H1 (cell line): ENCODE data around the gene TP73. TPM values are rescaled to one million over a fixed set of nuclear protein-coding genes. Genes with fewer than 3 reads are reported as not detected.

Source experiments
- CTCF ChIA-PET: fragments of 300-600 bp; sonication (Branson Sonifier 250); formaldehyde crosslinking; loops from one replicate; lab custom pipeline; 2021; ENCODE audit not compliant: partially characterized antibody; lab: Charles Lee
- POLR2A ChIA-PET: fragments of 300-600 bp; sonication (Branson Sonifier 250); formaldehyde crosslinking; loops from one replicate; lab custom pipeline; 2021; ENCODE audit warnings: inconsistent platforms; ENCODE audit not compliant: partially characterized antibody; lab: Charles Lee
- DNase-seq, 2 experiments: peaks; one replicate each; pipeline versions ENCODE4 v3.0.0 to v3.0.0-alpha.2; 2010 to 2022; ENCODE audit warnings: low spot score in 2 of 2, low read depth in 1 of 2, mixed read lengths in 1 of 2
- FAIRE-seq: peaks from 2 replicates; lab custom pipeline; 2011; peaks lifted over from hg19 to GRCh38; lab: Jason Lieb, UNC
- H2AFZ ChIP-seq: 2 replicates; pipeline ENCODE4 v1.8.1; 2012; ENCODE audit warnings: low read length, inconsistent platforms
- H2AK5ac ChIP-seq: 2 replicates; pipeline ENCODE4 v1.6.1; 2013; ENCODE audit warnings: low read depth, low read length
- H2BK120ac ChIP-seq: replicated peaks from 2 replicates; pipeline ENCODE3; 2013; ENCODE audit warnings: low read depth, low read length, inconsistent platforms
- H2BK12ac ChIP-seq: 2 replicates; pipeline ENCODE4 v1.6.1; 2013; ENCODE audit warnings: low read depth, low read length
- H2BK15ac ChIP-seq: 2 replicates; pipeline ENCODE4 v1.6.1; 2013; ENCODE audit warnings: low read length
- H2BK20ac ChIP-seq: 2 replicates; pipeline ENCODE4 v1.6.1; 2013; ENCODE audit warnings: low read length
- H2BK5ac ChIP-seq: 2 replicates; pipeline ENCODE4 v1.6.1; 2013; ENCODE audit warnings: low read depth, low read length
- H3K14ac ChIP-seq: 2 replicates; pipeline ENCODE4 v1.6.1; 2013; ENCODE audit warnings: inconsistent platforms; ENCODE audit not compliant: insufficient read length
- H3K18ac ChIP-seq: 2 replicates; pipeline ENCODE4 v1.6.1; 2013; ENCODE audit warnings: low read length; ENCODE audit errors: extremely low read depth
- H3K23ac ChIP-seq: 2 replicates; pipeline ENCODE4 v1.6.1; 2013; ENCODE audit warnings: inconsistent platforms; ENCODE audit not compliant: insufficient read length
- H3K23me2 ChIP-seq: 2 replicates; pipeline ENCODE4 v1.6.1; 2013; ENCODE audit warnings: low read depth, low read length
- H3K27ac ChIP-seq: 2 replicates; pipeline ENCODE4 v1.6.1; 2011; ENCODE audit warnings: low read depth, low read length, inconsistent platforms
- H3K27me3 ChIP-seq, 4 experiments: replicated peaks in 1 of 4; 1 replicate in 1 of 4; 2 replicates in 3 of 4; pipeline versions ENCODE4 v1.6.1 to v1.8.1; 2011 to 2013; ENCODE audit warnings: low read length in 3 of 4, mild to moderate bottlenecking in 3 of 4, inconsistent platforms in 2 of 4, mixed read lengths in 2 of 4, moderate library complexity in 1 of 4; ENCODE audit not compliant: control insufficient read depth in 3 of 4, insufficient read depth in 3 of 4; ENCODE audit errors: extremely low read depth in 1 of 4
- H3K36me3 ChIP-seq, 4 experiments: 2 replicates each; pipeline versions ENCODE4 v1.6.1 to v1.8.1; 2011 to 2013; ENCODE audit warnings: mild to moderate bottlenecking in 4 of 4, low read length in 3 of 4, moderate library complexity in 2 of 4, control low read depth in 1 of 4, inconsistent platforms in 1 of 4; ENCODE audit not compliant: insufficient read depth in 4 of 4, control insufficient read depth in 2 of 4
- H3K4ac ChIP-seq: replicated peaks from 2 replicates; pipeline ENCODE3; 2013; ENCODE audit warnings: low read length, low read depth, mixed read lengths, inconsistent platforms; ENCODE audit not compliant: insufficient read length
- H3K4me1 ChIP-seq, 4 experiments: replicated peaks in 1 of 4; 1 replicate in 1 of 4; 2 replicates in 3 of 4; pipeline versions ENCODE4 v1.6.1 to v1.8.1; 2011 to 2013; ENCODE audit warnings: low read length in 3 of 4, inconsistent platforms in 2 of 4, mixed read lengths in 1 of 4; ENCODE audit not compliant: insufficient read depth in 4 of 4, control insufficient read depth in 3 of 4
- H3K4me2 ChIP-seq, 2 experiments: 2 replicates each; pipeline versions ENCODE4 v1.6.1 to v1.8.1; 2011 to 2013; ENCODE audit warnings: low read depth in 2 of 2, low read length in 2 of 2, control low read depth in 1 of 2, inconsistent platforms in 1 of 2, mild to moderate bottlenecking in 1 of 2; ENCODE audit not compliant: insufficient read depth in 1 of 2
- H3K4me3 ChIP-seq, 4 experiments: fragments of 200-600, 300-600 bp in 1 of 4; sonication (generic), shearing (Covaris generic), sonication (Bioruptor Twin) in 1 of 4; 2 replicates each; pipeline versions ENCODE4 v1.5.1 to v1.8.1; 2011 to 2016; ENCODE audit warnings: low read length in 4 of 4, low read depth in 3 of 4, control low read depth in 2 of 4, inconsistent platforms in 2 of 4, mild to moderate bottlenecking in 2 of 4, mixed read lengths in 1 of 4, moderate library complexity in 1 of 4; ENCODE audit not compliant: insufficient read depth in 2 of 4; ENCODE audit errors: extremely low read depth in 1 of 4
- H3K56ac ChIP-seq: replicated peaks from 2 replicates; pipeline ENCODE3; 2013; ENCODE audit warnings: low read depth, mild to moderate bottlenecking, mixed read lengths, low read length, inconsistent platforms; ENCODE audit not compliant: insufficient read length
- H3K79me1 ChIP-seq: 2 replicates; pipeline ENCODE4 v1.6.1; 2013; ENCODE audit warnings: low read depth, low read length, control low read depth
- H3K79me2 ChIP-seq, 2 experiments: 2 replicates each; pipeline versions ENCODE4 v1.6.1 to v1.8.1; 2012 to 2013; ENCODE audit warnings: low read length in 2 of 2, mild to moderate bottlenecking in 2 of 2, inconsistent platforms in 1 of 2; ENCODE audit not compliant: insufficient read depth in 2 of 2, control insufficient read depth in 1 of 2
- H3K9ac ChIP-seq, 4 experiments: replicated peaks in 1 of 4; 1 replicate in 1 of 4; 2 replicates in 3 of 4; pipeline versions ENCODE4 v1.6.1 to v1.8.1; 2011 to 2013; ENCODE audit warnings: low read depth in 3 of 4, low read length in 3 of 4, control low read depth in 2 of 4, mild to moderate bottlenecking in 2 of 4, moderate library complexity in 2 of 4, inconsistent platforms in 1 of 4; ENCODE audit errors: extremely low read depth in 1 of 4
- H3K9me3 ChIP-seq, 2 experiments: 2 replicates each; pipeline versions ENCODE4 v1.6.1 to v1.8.1; 2012 to 2013; ENCODE audit warnings: mild to moderate bottlenecking in 2 of 2, moderate library complexity in 2 of 2, control low read depth in 1 of 2, inconsistent platforms in 1 of 2, low read depth in 1 of 2, low read length in 1 of 2, mixed read lengths in 1 of 2; ENCODE audit not compliant: insufficient read depth in 2 of 2
- H4K20me1 ChIP-seq, 2 experiments: replicated peaks in 1 of 2; 2 replicates each; pipeline versions ENCODE3 to v1.8.1; 2011 to 2013; ENCODE audit warnings: inconsistent platforms in 2 of 2, low read length in 2 of 2, mild to moderate bottlenecking in 1 of 2; ENCODE audit not compliant: insufficient read depth in 2 of 2, control insufficient read depth in 1 of 2
- H4K5ac ChIP-seq: 2 replicates; pipeline ENCODE4 v1.6.1; 2013; ENCODE audit warnings: low read length, low read depth, mixed read lengths, inconsistent platforms; ENCODE audit not compliant: insufficient read length
- H4K8ac ChIP-seq: 2 replicates; pipeline ENCODE4 v1.8.0; 2013; ENCODE audit warnings: mild to moderate bottlenecking, moderate library complexity, low read length, inconsistent platforms; ENCODE audit not compliant: insufficient read depth; ENCODE audit errors: extremely low read depth
- H4K91ac ChIP-seq: replicated peaks from 2 replicates; pipeline ENCODE3; 2013; ENCODE audit warnings: low read length, mixed read lengths, inconsistent platforms; ENCODE audit not compliant: insufficient read length
- BRCA1 ChIP-seq: IDR thresholded peaks from 2 replicates; pipeline ENCODE4 v1.6.1; 2012; ENCODE audit warnings: low read depth, low read length, improper control_type of control experiment
- FOSL1 ChIP-seq: IDR thresholded peaks from 2 replicates; pipeline ENCODE4 v1.6.1; 2011; ENCODE audit warnings: mild to moderate bottlenecking, low read depth, low read length, moderate library complexity; ENCODE audit not compliant: insufficient read depth
- HDAC6 ChIP-seq: IDR thresholded peaks from one replicate; pipeline ENCODE4 v1.7.1; 2012; ENCODE audit warnings: low read depth, mild to moderate bottlenecking, inconsistent platforms, low read length, moderate library complexity
- KDM4A ChIP-seq: IDR thresholded peaks from one replicate; pipeline ENCODE4 v1.7.1; 2012; ENCODE audit warnings: low read depth, mild to moderate bottlenecking, moderate library complexity, low read length, inconsistent platforms; ENCODE audit not compliant: severe bottlenecking
- KDM5A ChIP-seq: fragments of 200-600 bp; IDR thresholded peaks from 2 replicates; pipeline ENCODE4 v1.7.1; 2012; ENCODE audit warnings: mild to moderate bottlenecking, low read length, inconsistent platforms, mixed read lengths
- SP1 ChIP-seq: IDR thresholded peaks from 2 replicates; pipeline ENCODE4 v1.6.1; 2011; ENCODE audit warnings: low read depth, low read length
- SP4 ChIP-seq: IDR thresholded peaks from 2 replicates; pipeline ENCODE4 v1.6.1; 2012; ENCODE audit warnings: low read length, inconsistent platforms
- TBP ChIP-seq: IDR thresholded peaks from 2 replicates; pipeline ENCODE4 v1.6.1; 2011; ENCODE audit warnings: low read depth, low read length, improper control_type of control experiment
- ZNF274 ChIP-seq: IDR thresholded peaks from 2 replicates; pipeline ENCODE4 v1.7.0; 2012; ENCODE audit warnings: low read length, borderline replicate concordance; ENCODE audit errors: extremely low read depth
- WGBS, 2 experiments: shearing (Covaris generic) in 1 of 2; methylation state at CpG; one replicate each; pipeline versions ENCODE4 v1.1.6 to v1.1.7; 2013 to 2015; ENCODE audit warnings: low lambda C conversion rate in 2 of 2, mixed read lengths in 2 of 2, inconsistent platforms in 1 of 2, low coverage in 1 of 2, missing lambda C conversion rate in 1 of 2; ENCODE audit not compliant: insufficient replicate concordance in 2 of 2, insufficient coverage in 1 of 2, insufficient read length in 1 of 2; ENCODE audit errors: extremely low coverage in 1 of 2, missing lambda C conversion rate in 1 of 2; 5-methylcytosine and 5-hydroxymethylcytosine counted together
- polyA plus RNA-seq, 7 experiments: library from polyadenylated mRNA; depleted of rRNA in 3 of 7; stranded (reverse) in 5 of 7; unstranded in 2 of 7; fragments of >200 nt in 5 of 7; fragments of 200-250 nt in 2 of 7; gene quantifications; 1 replicate in 5 of 7; 2 replicates in 1 of 7; 4 replicates in 1 of 7; pipeline versions ENCODE4 v1.2.1 to v1.2.3, GENCODE V29; 2011 to 2013; ENCODE audit warnings: missing spikeins in 2 of 7, mixed read lengths in 2 of 7
- total RNA-seq: library from RNA; stranded (reverse); fragmentation: NEBNext Ultra II Directional; extraction: Animal tissue kit (Norgen Biotek cat#: 25700); gene quantifications from 2 replicates; pipeline ENCODE4 v1.2.1, GENCODE V29; 2021

The TP73 gene
- total and polyA plus RNA-seq, 2 of the 8 experiments (the other 6 are each of a cell fraction or from before 2014, with no cell fraction given) = 2.6 to 3.1 TPM

- H3K14ac ChIP-seq = no peak overlapping the region
- no peak for FAIRE-seq
- H4K91ac ChIP-seq = no peak overlapping the region
Measured at GRCh38 chr1:3603571-3604467, 48.5 kb upstream of the TP73 start.

More at GRCh38 chr1:3603571-3604467, 48.5 kb upstream of the TP73 start:
- DNase-seq = no peak
- Histone ChIP-seq H3K56ac (no peak overlapping the region), H2BK120ac (no peak overlapping the region), H3K4ac (no peak overlapping the region), H2BK15ac (no peak overlapping the region), H4K8ac (peak overlapping the region; percentile 51; the same call in 1 of the 2 replicates), H3K18ac (no peak overlapping the region; the same call in 1 of the 2 replicates), H2AK5ac (0 out of 2 replicates have a peak overlapping the region, but pooled peaks have one; percentile 53), H3K4me2 (no peak overlapping the region), H4K5ac (no peak overlapping the region), H2BK20ac (no peak overlapping the region), H3K27ac (no peak overlapping the region), H3K23me2 (peaks cover 8% of the 10 kb centered on the region; the same call in 1 of the 2 replicates), H3K79me2 (peaks cover 0 to 8% of the 10 kb centered on the region in 2 experiments; a peak in 3 of 4 replicates), H2AFZ (no peak overlapping the region), H3K23ac (no peak overlapping the region), H3K79me1 (peaks cover 2% of the 10 kb centered on the region), H3K4me3 (no peak overlapping the region), H3K36me3 (no peaks in the 10 kb centered on the region; a peak in 1 of 8 replicates), H3K27me3 (no peaks in the 10 kb centered on the region), H3K4me1 (peaks cover 0 to 8% (median 6%) of the 10 kb centered on the region in 4 experiments; a peak in 5 of 7 replicates), H3K9me3 (no peaks in the 10 kb centered on the region; a peak in 1 of 4 replicates), H4K20me1 (peaks cover 0 to 5% of the 10 kb centered on the region in 2 experiments), H2BK12ac (no peak overlapping the region), H2BK5ac (no peak overlapping the region; the same call in 1 of the 2 replicates), H3K9ac (no peak overlapping the region)
- POLR2A ChIA-PET = interaction anchor here (1.3 kb wide), 1 partner anchor 11 kb away, joined by 4 read pairs; no protein-coding TSS in a partner anchor
- CTCF ChIA-PET = interaction anchor here (0.7 to 5.6 kb wide), 6 partner anchors 12 to 1173 kb away, joined by 3 to 28 read pairs (median 4); no protein-coding TSS in a partner anchor
- 96% methylated on average over 18 of the region's 29 CpGs; no CpG with 5 or more reads in 1 of the 2 experiments for WGBS, 2 experiments
- TF ChIP-seq BRCA1 (no peak), SP4 (no peak), ZNF274 (no peak), KDM5A (no peak), FOSL1 (no peak), TBP (no peak), SP1 (no peak), KDM4A (no peak), HDAC6 (no peak)
